H1 (cell line): Measurements from ENCODE around the gene ATXN3. TPM values are rescaled to one million over a fixed set of nuclear protein-coding genes. Genes with fewer than 3 reads are reported as not detected.
A peak's percentile ranks its signal among the peaks of the same experiment; 100 is the strongest.

Source experiments
- ASH2L ChIP-seq: fragments of 200-600, 300-600 bp; sonication (generic); IDR thresholded peaks from one replicate; pipeline ENCODE4 v1.7.1; 2017; ENCODE audit warnings: low read length
- ATF2 ChIP-seq: IDR thresholded peaks from 2 replicates; pipeline ENCODE4 v1.6.1; 2012; ENCODE audit warnings: low read length, inconsistent platforms
- ATF3 ChIP-seq: IDR thresholded peaks from 2 replicates; pipeline ENCODE4 v1.6.1; 2011; ENCODE audit warnings: low read depth, mild to moderate bottlenecking, low read length; ENCODE audit not compliant: insufficient read depth
- BACH1 ChIP-seq: IDR thresholded peaks from 2 replicates; pipeline ENCODE4 v1.6.1; 2012; ENCODE audit warnings: low read length, improper control_type of control experiment
- CBX5 ChIP-seq: fragments of 300-800, 300-1000 bp; sonication (generic); IDR thresholded peaks from 2 replicates; pipeline ENCODE4 v1.7.1; 2016; ENCODE audit warnings: antibody characterized with exemption, low read length, low read depth
- CEBPB ChIP-seq: IDR thresholded peaks from 2 replicates; pipeline ENCODE4 v1.6.1; 2012; ENCODE audit warnings: low read depth, low read length
- CHD2 ChIP-seq: IDR thresholded peaks from 2 replicates; pipeline ENCODE4 v1.6.1; 2012; ENCODE audit warnings: low read length, improper control_type of control experiment
- CTBP2 ChIP-seq: IDR thresholded peaks from 2 replicates; pipeline ENCODE4 v1.7.0; 2011; ENCODE audit warnings: borderline replicate concordance, mild to moderate bottlenecking, moderate library complexity, mixed read lengths, low read length; ENCODE audit not compliant: insufficient read depth, insufficient read length
- CTCF ChIP-seq, 3 experiments: IDR thresholded peaks; 1 replicate in 2 of 3; 2 replicates in 1 of 3; pipeline versions ENCODE4 v1.5.1 to v1.6.1; 2011; ENCODE audit warnings: low read length in 3 of 3, mild to moderate bottlenecking in 3 of 3, inconsistent platforms in 2 of 3, low read depth in 1 of 3, moderate library complexity in 1 of 3; ENCODE audit not compliant: insufficient read depth in 1 of 3; ENCODE audit errors: control extremely low read depth in 1 of 3
- GTF2F1 ChIP-seq: IDR thresholded peaks from 2 replicates; pipeline ENCODE4 v1.6.1; 2012; ENCODE audit warnings: low read depth, low read length, improper control_type of control experiment, borderline replicate concordance
- JUN ChIP-seq: IDR thresholded peaks from 2 replicates; pipeline ENCODE4 v1.6.1; 2011; ENCODE audit warnings: low read depth, mild to moderate bottlenecking, improper control_type of control experiment, low read length
- MAFK ChIP-seq: IDR thresholded peaks from 2 replicates; pipeline ENCODE4 v1.6.1; 2012; ENCODE audit warnings: low read depth, mild to moderate bottlenecking, improper control_type of control experiment, low read length
- NRF1 ChIP-seq: IDR thresholded peaks from 2 replicates; pipeline ENCODE4 v1.6.1; 2011; ENCODE audit warnings: mild to moderate bottlenecking, low read depth, low read length, improper control_type of control experiment
- POLR2AphosphoS5 ChIP-seq: IDR thresholded peaks from 2 replicates; pipeline ENCODE4 v1.6.1; 2011; ENCODE audit warnings: low read depth, low read length
- SAP30 ChIP-seq: fragments of 300-600 bp; sonication (generic); IDR thresholded peaks from 2 replicates; pipeline ENCODE4 v1.7.1; 2012; ENCODE audit warnings: low read length, moderate library complexity, mild to moderate bottlenecking, inconsistent platforms; ENCODE audit not compliant: insufficient read depth, insufficient replicate concordance
- SRF ChIP-seq: IDR thresholded peaks from 2 replicates; pipeline ENCODE4 v1.6.1; 2011; ENCODE audit warnings: mild to moderate bottlenecking, low read depth, low read length, moderate library complexity
- TAF1 ChIP-seq: IDR thresholded peaks from 2 replicates; pipeline ENCODE4 v1.6.1; 2011; ENCODE audit warnings: mild to moderate bottlenecking, low read depth, low read length
- TCF12 ChIP-seq: IDR thresholded peaks from 2 replicates; pipeline ENCODE4 v1.6.1; 2011; ENCODE audit warnings: low read depth, mild to moderate bottlenecking, low read length
- TEAD4 ChIP-seq: IDR thresholded peaks from 2 replicates; pipeline ENCODE4 v1.6.1; 2012; ENCODE audit warnings: low read depth, low read length, inconsistent platforms, mixed read lengths
- ZNF274 ChIP-seq: IDR thresholded peaks from 2 replicates; pipeline ENCODE4 v1.7.0; 2012; ENCODE audit warnings: low read length, borderline replicate concordance; ENCODE audit errors: extremely low read depth
- polyA plus RNA-seq, 7 experiments: library from polyadenylated mRNA; depleted of rRNA in 3 of 7; stranded (reverse) in 5 of 7; unstranded in 2 of 7; fragments of >200 nt in 5 of 7; fragments of 200-250 nt in 2 of 7; gene quantifications; 1 replicate in 5 of 7; 2 replicates in 1 of 7; 4 replicates in 1 of 7; pipeline versions ENCODE4 v1.2.1 to v1.2.3, GENCODE V29; 2011 to 2013; ENCODE audit warnings: missing spikeins in 2 of 7, mixed read lengths in 2 of 7
- total RNA-seq: library from RNA; stranded (reverse); fragmentation: NEBNext Ultra II Directional; extraction: Animal tissue kit (Norgen Biotek cat#: 25700); gene quantifications from 2 replicates; pipeline ENCODE4 v1.2.1, GENCODE V29; 2021

Gene ATXN3
- total and polyA plus RNA-seq, 2 of the 8 experiments (the other 6 are each of a cell fraction or from before 2014, with no cell fraction given) = 8.8 to 37.2 TPM

- TF ChIP-seq GTF2F1 = no peak
- TF ChIP-seq POLR2AphosphoS5 = no peak
- TF ChIP-seq ASH2L = peak; percentile 23
- no peak for TF ChIP-seq CEBPB
- no peak for TF ChIP-seq ZNF274
- no peak for TF ChIP-seq SRF
- no peak for TF ChIP-seq TCF12
- peak; percentile 44; the same call in 1 of the 2 replicates for TF ChIP-seq TAF1
- no peak for TF ChIP-seq MAFK
- TF ChIP-seq CBX5 = no peak
- TF ChIP-seq JUN = no peak
- TF ChIP-seq TEAD4 = no peak
- no peak for TF ChIP-seq CHD2
- no peak for TF ChIP-seq SAP30
- TF ChIP-seq ATF3 = no peak
- TF ChIP-seq CTBP2 = no peak
- TF ChIP-seq NRF1 = no peak
- TF ChIP-seq CTCF (IDR thresholded peaks at IDR 0.05; ENCODE audit: control extremely low read depth in 1 of 3, insufficient read depth in 1 of 3, low read depth in 1 of 3, low read length in 3 of 3) = no peak
- TF ChIP-seq ATF2 = no peak
- TF ChIP-seq BACH1 = no peak
Measured at GRCh38 chr14:92108345-92109254, 2.2 kb upstream of the ATXN3 start (continued).
